Measurements from ENCODE around the gene WDR4. TPM values are rescaled to one million over a fixed set of nuclear protein-coding genes. Genes with fewer than 3 reads are reported as not detected.

Gene WDR4
- total and polyA plus RNA-seq, 9 of the 15 experiments (the other 6 are each of a cell fraction or from before 2014, with no cell fraction given), result 5.4 to 95.4 (median 32.1) TPM

- TF ChIP-seq, protein P1, sequence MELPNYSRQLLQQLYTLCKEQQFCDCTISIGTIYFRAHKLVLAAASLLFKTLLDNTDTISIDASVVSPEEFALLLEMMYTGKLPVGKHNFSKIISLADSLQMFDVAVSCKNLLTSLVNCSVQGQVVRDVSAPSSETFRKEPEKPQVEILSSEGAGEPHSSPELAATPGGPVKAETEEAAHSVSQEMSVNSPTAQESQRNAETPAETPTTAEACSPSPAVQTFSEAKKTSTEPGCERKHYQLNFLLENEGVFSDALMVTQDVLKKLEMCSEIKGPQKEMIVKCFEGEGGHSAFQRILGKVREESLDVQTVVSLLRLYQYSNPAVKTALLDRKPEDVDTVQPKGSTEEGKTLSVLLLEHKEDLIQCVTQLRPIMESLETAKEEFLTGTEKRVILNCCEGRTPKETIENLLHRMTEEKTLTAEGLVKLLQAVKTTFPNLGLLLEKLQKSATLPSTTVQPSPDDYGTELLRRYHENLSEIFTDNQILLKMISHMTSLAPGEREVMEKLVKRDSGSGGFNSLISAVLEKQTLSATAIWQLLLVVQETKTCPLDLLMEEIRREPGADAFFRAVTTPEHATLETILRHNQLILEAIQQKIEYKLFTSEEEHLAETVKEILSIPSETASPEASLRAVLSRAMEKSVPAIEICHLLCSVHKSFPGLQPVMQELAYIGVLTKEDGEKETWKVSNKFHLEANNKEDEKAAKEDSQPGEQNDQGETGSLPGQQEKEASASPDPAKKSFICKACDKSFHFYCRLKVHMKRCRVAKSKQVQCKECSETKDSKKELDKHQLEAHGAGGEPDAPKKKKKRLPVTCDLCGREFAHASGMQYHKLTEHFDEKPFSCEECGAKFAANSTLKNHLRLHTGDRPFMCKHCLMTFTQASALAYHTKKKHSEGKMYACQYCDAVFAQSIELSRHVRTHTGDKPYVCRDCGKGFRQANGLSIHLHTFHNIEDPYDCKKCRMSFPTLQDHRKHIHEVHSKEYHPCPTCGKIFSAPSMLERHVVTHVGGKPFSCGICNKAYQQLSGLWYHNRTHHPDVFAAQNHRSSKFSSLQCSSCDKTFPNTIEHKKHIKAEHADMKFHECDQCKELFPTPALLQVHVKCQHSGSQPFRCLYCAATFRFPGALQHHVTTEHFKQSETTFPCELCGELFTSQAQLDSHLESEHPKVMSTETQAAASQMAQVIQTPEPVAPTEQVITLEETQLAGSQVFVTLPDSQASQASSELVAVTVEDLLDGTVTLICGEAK (IDR thresholded peaks at IDR 0.05), result peak; percentile 86
- TF ChIP-seq, protein P1 (CRISPR knock-in tag; IDR thresholded peaks at IDR 0.05), result no peak
- TF ChIP-seq, protein P2, sequence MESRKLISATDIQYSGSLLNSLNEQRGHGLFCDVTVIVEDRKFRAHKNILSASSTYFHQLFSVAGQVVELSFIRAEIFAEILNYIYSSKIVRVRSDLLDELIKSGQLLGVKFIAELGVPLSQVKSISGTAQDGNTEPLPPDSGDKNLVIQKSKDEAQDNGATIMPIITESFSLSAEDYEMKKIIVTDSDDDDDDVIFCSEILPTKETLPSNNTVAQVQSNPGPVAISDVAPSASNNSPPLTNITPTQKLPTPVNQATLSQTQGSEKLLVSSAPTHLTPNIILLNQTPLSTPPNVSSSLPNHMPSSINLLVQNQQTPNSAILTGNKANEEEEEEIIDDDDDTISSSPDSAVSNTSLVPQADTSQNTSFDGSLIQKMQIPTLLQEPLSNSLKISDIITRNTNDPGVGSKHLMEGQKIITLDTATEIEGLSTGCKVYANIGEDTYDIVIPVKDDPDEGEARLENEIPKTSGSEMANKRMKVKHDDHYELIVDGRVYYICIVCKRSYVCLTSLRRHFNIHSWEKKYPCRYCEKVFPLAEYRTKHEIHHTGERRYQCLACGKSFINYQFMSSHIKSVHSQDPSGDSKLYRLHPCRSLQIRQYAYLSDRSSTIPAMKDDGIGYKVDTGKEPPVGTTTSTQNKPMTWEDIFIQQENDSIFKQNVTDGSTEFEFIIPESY (CRISPR knock-in tag; IDR thresholded peaks at IDR 0.05), result peak; percentile 89
- TF ChIP-seq SREBF1 (IDR thresholded peaks at IDR 0.05; ENCODE audit: borderline replicate concordance, low read depth, low read length) (0 out of 2 replicates have a peak, but pooled peaks have one; percentile 13), TEAD4 (IDR thresholded peaks at IDR 0.05; ENCODE audit: low read length) (no peak; the same call in 1 of the 2 replicates), TEAD4 (CRISPR knock-in tag; IDR thresholded peaks at IDR 0.05; ENCODE audit: borderline replicate concordance) (no peak), ELF4 (CRISPR knock-in tag; IDR thresholded peaks at IDR 0.05) (peak; percentile 99), MTA1 (IDR thresholded peaks at IDR 0.05; ENCODE audit: borderline replicate concordance) (peak; percentile 91), HDGF (IDR thresholded peaks at IDR 0.05) (peak; percentile 99), ETS1 (conservative IDR thresholded peaks at IDR 0.05; ENCODE audit: control insufficient read depth, low read depth, low read length) (peak; percentile 54; the same call in 1 of the 2 replicates), TBP (optimal IDR thresholded peaks at IDR 0.05; ENCODE audit: low read depth, low read length) (peak; percentile 49), ZNF699 (CRISPR knock-in tag; IDR thresholded peaks at IDR 0.05; ENCODE audit: insufficient replicate concordance) (no peak), RBM14 (IDR thresholded peaks at IDR 0.05; ENCODE audit: borderline replicate concordance, insufficient read depth, low read depth, low read length) (no peak), ZNF12 (CRISPR knock-in tag; IDR thresholded peaks at IDR 0.05) (0 out of 2 replicates have a peak, but pooled peaks have one; percentile 61)
These were observed 44.5 kb upstream of the WDR4 start (continued) for GRCh38 chr21:42923553-42924432.
